Uterus (tissue), 2 donors: ENCODE results near the gene ABCC2.

Experiments
- POLR2A ChIP-seq, 2 donors: fragments of 450-650 bp; IDR thresholded peaks; one replicate each; pipeline ENCODE4 v1.6.1; 2016; ENCODE audit warnings: antibody characterized with exemption in 2 of 2, mild to moderate bottlenecking in 1 of 2, moderate library complexity in 1 of 2
- TF ChIP-seq, protein P1 (sequence below), 4 experiments: fragments of 200-600 bp in 2 of 4; fragments of 450-650 bp in 2 of 4; sonication (generic) in 2 of 4; IDR thresholded peaks; one replicate each; pipeline ENCODE4 v1.5.1; 2016 to 2019; ENCODE audit warnings: antibody characterized with exemption in 4 of 4, mild to moderate bottlenecking in 2 of 4, moderate library complexity in 1 of 4

DNA sequence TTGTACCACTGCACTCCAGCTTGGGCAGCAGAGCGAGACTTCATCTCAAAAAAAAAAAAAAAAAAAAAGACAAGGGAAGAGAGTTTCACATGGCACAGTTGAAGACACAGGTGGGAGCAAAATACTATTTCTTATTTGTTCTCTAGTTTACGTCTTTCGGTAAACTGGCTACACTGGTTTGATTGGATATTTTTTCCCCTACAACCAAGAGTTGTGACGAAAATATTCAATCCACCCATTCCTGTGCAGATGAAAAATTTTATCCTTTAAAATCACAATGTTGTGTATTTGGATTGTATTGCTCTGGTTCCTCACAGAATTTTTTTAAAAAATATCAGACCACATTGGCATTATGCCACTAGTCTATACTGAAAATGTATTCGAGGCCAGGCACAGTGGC, 14.5 kb upstream of the ABCC2 start:
- TF ChIP-seq, protein P1, sequence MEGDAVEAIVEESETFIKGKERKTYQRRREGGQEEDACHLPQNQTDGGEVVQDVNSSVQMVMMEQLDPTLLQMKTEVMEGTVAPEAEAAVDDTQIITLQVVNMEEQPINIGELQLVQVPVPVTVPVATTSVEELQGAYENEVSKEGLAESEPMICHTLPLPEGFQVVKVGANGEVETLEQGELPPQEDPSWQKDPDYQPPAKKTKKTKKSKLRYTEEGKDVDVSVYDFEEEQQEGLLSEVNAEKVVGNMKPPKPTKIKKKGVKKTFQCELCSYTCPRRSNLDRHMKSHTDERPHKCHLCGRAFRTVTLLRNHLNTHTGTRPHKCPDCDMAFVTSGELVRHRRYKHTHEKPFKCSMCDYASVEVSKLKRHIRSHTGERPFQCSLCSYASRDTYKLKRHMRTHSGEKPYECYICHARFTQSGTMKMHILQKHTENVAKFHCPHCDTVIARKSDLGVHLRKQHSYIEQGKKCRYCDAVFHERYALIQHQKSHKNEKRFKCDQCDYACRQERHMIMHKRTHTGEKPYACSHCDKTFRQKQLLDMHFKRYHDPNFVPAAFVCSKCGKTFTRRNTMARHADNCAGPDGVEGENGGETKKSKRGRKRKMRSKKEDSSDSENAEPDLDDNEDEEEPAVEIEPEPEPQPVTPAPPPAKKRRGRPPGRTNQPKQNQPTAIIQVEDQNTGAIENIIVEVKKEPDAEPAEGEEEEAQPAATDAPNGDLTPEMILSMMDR (IDR thresholded peaks at IDR 0.05) = no peak
- no peak for TF ChIP-seq POLR2A (IDR thresholded peaks at IDR 0.05)
